ENCODE data around the gene PON3.
"Not testable (repeated sequence)": the region's sequence is repeated elsewhere in the genome, so short reads cannot be mapped to it uniquely, and the experiment has no call there.

The PON3 gene

GRCh38 chr7:95411036-95411435 lies 14.9 kb upstream of the PON3 start:
- no peak for DNase-seq

- no peak for DNase-seq
These were observed 11.6 kb upstream of the PON3 start for GRCh38 chr7:95407751-95408150.

GRCh38 chr7:95405800-95406199 lies 9.6 kb upstream of the PON3 start:
- DNase-seq: no peak

GRCh38 chr7:95405208-95405607 lies 9.0 kb upstream of the PON3 start:
- DNase-seq: no peak

GRCh38 chr7:95404316-95404865 lies 8.2 kb upstream of the PON3 start:
- no peak for DNase-seq

- DNase-seq: no peak
These were observed 2.2 kb upstream of the PON3 start for GRCh38 chr7:95398155-95398940.

- DNase-seq: no peak
These were observed 1.2 kb upstream of the PON3 start for GRCh38 chr7:95397381-95397780.

- no peak for DNase-seq
These were observed 430 bp downstream of the PON3 start for GRCh38 chr7:95395755-95396135.

GRCh38 chr7:95394370-95394769 lies 1.8 kb downstream of the PON3 start:
- no peak for DNase-seq

- no peak for DNase-seq
These were observed 4.4 kb downstream of the PON3 start for GRCh38 chr7:95391761-95392160.

GRCh38 chr7:95389516-95389915 lies 6.7 kb downstream of the PON3 start:
- DNase-seq: no peak

GRCh38 chr7:95379457-95379856 lies 16.7 kb downstream of the PON3 start:
- DNase-seq: not testable (repeated sequence)

GRCh38 chr7:95376632-95377400 lies 19.4 kb downstream of the PON3 start:
- DNase-seq: no peak

- no peak for DNase-seq
These were observed 20.5 kb downstream of the PON3 start for GRCh38 chr7:95375591-95376257.

GRCh38 chr7:95373323-95373722 lies 22.9 kb downstream of the PON3 start:
- DNase-seq: no peak

GRCh38 chr7:95368235-95368634 lies 27.9 kb downstream of the PON3 start:
- DNase-seq: no peak

GRCh38 chr7:95367606-95368005 lies 28.6 kb downstream of the PON3 start:
- no peak for DNase-seq

- DNase-seq: no peak
These were observed 31.0 kb downstream of the PON3 start for GRCh38 chr7:95365151-95365550.

- no peak for DNase-seq
These were observed 38.6 kb downstream of the PON3 start for GRCh38 chr7:95357623-95358022.

GRCh38 chr7:95342642-95343307 lies 53.4 kb downstream of the PON3 start:
- no peak for DNase-seq

GRCh38 chr7:95342029-95342428 lies 54.1 kb downstream of the PON3 start:
- no peak for DNase-seq

GRCh38 chr7:95340491-95340890 lies 55.7 kb downstream of the PON3 start:
- no peak for DNase-seq

GRCh38 chr7:95338832-95339231 lies 57.3 kb downstream of the PON3 start:
- DNase-seq: no peak

All from CD4-positive, alpha-beta T cell treated with Interleukin-17A for 4 hours (primary cell).